Measurements from ENCODE around the gene MGLL.

MGLL gene

DNA sequence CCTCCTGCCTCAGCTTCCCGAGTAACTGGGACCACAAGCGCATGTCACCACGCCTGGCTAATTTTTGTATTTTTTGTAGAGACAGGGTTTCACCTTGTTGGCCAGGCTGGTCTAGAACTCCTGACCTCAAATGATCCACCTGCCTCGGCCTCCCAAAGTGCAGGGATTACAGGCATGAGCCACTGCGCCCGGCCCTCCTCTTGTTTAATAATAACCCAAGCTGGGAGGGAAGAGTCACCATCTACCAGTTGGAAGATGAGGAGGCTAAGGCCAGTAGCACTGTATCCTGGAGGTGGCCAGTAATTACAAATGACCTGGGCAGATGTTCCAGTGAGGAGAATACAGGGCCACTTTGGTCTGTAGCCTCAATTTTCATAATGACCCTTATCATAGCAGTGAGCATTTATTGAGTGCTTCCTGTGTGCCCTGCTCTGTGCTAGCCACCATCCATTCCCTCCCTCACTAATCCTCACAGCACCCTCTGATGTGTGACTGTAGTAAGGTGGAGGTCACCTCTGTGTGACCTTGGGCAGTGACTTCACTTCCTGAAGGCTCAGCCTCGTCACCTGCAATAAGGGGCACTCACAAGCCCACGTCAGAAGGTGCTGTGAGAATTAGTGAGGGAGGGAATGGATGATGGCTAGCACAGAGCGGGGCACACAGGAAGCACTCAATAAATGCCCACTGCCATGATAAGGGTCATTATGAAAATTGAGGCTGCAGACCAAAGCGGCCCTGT is 85.3 kb downstream of the MGLL start:
- no peak for DNase-seq

DNA sequence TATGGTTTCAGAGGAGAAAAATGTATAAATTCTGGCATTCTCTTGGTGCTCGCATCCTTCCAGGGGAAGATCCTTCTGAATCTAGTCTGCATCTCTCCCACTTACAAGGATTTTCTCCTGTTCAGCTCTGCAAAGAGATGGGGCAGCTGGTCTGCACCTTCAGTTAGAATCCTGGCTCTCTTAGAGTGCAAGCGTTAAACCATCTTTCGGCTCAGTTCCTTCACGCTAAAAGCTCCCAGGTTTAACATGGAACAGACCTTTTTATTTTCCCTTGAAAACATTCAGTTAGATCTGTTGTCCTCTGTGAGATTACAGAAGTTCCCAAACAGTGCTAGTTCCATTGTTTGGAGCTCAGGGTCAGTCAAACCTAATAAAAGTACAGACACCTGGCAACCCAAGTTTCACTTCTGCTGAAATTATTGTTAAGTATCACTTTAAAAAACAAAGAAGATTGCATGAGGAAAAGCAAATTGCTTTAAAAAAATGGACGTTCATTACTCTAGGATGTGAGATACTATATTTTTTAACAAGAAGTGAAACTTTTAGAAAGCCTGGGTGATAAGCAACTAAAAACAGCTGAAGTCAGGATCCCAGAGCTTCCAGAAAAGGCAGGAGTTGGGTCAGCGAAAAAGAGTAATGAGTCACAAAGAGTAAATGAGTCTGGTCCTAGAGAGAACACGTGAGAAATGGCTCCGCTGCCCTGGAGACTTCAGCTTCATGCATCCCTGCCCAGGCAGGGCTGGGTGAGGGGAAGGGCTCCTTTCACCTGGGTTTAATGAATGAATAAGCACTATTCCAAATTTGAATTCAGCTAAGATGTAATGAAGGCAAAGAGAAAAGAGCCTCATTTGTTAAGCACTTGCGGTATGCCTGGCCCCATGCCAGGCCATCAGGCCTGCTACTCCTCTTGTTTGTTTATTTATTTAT is 86.3 kb downstream of the MGLL start:
- no peak for DNase-seq

DNA sequence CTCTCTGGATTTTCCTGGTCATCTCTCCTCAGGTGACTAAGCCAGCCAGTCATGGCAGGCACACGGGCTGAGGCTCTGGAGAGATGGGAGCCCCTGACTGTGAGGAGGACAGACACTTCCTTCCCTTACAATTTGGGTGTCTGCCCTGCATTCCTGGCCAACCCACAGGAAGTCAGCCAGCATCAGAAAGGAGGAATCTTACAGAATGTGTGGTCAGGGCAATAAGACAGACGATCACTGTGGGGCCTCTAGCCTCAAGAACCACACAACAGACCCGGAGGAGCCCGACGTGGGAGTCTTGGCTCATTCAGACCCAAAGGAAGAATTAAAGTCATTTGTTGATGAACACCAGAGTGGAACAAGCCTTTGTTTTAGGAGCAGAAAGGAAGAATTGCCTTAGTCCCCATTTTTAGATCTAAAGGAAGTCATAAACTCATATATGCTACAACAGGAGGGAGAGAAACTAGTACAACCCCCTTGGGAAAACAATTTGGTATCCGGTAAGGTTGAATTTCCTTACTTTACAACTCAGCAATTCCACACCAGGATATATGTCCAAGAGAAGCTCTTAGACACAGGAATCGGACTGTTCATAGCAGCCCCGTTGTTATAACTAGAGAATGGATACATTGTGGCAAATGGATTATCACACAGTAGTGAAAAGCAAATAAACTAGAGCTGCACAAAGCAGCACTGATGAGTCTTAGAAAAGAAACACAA is 87.4 kb downstream of the MGLL start:
- DNase-seq, result no peak

DNA sequence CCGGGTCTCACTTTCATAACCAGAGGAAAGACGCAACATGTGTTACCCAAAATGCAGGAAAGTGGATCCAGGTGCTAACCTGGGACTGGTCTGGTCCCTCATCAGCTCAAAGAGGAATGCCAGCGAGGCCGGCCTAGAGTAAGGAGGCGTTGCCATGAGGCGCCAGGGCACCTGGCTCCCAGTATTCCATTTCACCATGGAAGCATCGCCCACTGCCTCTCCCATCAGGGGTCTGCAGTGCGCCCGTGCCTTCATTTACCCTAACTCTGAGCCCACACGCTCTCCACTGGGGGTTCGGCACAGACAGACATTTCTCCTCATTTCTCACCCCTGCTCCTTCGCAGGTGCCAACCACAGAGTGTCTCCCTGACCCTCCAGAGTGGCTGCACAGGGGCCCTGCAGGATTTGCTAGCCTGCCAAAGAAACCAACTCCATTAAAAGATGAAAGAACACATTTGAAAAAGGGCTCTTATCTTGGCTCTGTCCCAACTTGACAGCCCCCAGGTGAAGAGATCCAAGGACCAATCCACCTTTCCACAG is 88.1 kb downstream of the MGLL start:
- DNase-seq, result no peak

DNA sequence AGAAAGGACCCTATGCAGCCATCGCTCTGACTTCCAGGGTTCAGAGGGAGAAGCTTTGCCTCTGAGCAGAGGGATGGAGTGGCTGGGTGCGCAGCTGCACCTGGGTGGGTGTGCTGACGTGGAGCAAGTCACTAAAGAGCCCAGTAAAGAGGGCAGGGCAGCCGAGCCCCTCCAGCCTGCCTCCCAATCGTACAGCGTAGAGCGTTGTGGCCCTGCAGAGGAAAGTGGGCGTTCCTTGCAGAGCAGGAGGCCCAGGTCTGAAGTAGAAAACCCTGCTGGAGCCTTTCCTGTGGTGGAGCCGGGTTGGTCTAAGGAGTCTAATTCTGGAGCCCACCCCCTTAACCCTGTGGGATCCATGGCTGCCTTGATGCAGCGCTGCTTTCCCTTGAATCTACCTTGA is 88.5 kb downstream of the MGLL start:
- no peak for DNase-seq

DNA sequence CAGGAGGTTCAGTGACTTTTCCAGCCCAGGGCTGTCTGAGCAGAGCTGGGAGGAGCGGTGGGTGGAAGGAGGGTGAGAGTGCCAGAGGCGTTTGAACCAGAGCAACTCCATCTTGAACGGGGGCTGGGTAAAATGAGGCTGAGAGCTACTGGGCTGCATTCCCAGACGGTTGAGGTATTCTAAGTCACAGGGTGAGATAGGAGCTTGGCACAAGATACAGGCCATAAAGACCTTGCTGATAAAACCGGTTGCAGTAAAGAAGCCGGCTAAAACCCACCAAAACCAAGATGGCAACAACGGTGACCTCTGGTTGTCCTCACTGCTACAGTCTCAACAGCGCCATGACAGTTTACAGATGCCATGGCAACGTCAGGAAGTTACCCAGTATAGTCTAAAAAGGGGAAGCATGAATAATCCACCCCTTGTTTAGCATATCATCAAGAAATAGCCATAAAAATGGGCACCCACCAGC is 89.4 kb downstream of the MGLL start:
- DNase-seq, result no peak

DNA sequence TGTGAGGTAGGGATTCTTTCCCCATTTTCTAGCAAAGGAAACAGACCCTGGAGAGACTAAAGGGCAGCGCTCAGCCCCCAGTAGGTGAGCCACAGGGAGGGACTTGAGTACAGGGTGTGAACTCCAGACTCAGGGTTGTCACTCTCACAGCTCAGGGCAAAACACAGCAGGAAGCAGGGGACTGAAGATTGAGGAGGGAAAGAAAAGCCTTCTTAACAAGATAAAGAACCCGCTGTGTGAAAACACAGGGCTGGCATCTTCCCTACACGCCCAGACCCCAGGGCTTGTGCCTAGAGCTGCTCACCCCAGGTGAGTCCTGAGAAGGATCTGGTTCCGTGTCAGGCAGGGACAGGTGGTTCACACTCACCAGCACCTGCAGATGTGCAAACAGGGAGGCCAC is 90.0 kb downstream of the MGLL start:
- DNase-seq, result no peak

DNA sequence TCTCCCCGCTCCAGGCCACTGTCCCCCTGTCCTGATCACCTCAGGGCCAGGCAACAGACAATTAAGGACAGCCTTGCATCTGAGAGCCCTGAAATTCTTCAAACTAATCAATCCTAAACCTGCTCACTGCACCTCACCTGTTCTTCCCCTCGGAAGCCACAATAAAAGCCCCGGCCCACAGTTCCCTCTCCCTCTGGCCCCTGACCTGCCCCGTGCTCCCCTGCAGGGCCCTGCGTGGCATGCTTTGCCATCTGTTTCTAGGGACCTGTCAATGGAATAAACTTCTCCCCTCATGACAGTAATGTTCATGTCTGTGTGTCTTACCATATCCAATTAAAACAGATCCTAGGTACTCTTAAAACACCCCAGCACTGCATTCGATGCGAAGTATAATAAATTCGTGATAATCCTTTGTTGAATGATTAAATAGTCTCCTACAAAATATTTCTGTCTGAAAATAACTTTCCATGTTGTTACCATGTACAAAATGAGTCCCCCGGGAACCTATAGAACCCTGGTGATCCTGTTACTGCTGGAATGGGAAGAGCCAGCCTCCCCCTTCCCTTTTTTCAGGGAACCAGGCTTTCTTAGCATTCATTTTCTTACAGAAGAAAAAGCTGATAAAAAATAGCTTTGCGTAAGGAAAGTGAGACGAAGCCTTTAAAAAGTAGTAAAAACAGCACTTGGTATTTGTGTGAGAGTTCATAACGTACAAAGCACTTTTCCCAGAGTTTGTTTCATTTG is 90.6 kb downstream of the MGLL start:
- DNase-seq, result no peak

DNA sequence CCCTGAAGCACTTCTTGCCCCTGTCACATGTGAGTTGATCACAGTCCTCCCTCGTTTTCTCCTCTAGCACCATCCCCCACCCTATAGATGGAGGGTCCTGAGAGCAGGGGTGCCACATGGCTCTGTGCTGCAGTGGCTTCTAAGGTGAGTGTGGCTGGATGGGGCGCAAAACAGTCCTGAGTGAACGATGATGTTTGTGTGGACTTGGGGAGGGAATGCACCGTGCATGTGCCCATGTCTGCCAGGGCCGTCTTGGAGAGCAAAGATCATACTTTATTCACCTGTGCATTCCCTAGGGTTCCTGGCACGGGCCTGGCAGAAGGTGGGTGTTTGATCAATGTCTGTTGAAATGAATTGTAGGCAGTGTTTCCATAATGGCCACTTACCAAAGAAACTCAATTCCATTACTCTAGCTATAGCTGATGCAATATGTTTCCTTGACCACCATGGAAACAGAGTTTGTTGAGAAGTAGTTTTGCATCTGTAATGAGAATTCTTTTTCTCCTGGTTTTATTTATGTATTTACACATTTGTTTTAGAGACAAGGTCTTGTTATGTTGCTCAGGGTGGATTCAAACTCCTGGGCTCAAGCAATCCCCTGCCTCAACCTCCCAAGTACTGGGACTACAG is 91.5 kb downstream of the MGLL start:
- no peak for DNase-seq

DNA sequence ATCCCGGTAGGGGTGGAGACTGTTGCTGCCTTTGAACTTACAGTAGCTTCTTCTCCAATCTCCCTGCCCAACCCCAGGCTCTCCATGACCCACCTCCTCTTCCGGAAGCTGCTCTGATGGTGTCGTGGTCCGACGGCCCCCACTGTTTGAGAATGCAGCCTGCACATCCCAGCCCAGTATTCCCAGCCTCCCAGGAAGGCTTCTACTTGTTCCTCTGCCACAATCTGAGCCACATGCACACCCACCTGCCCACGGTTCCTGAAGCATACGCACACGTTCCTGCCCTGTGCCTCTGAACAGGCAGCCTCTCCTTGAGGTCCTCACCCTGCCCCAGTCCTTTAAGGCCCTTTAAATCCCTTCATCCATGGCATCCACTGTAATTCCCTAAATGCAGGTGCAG is 92.1 kb downstream of the MGLL start:
- DNase-seq, result no peak

DNA sequence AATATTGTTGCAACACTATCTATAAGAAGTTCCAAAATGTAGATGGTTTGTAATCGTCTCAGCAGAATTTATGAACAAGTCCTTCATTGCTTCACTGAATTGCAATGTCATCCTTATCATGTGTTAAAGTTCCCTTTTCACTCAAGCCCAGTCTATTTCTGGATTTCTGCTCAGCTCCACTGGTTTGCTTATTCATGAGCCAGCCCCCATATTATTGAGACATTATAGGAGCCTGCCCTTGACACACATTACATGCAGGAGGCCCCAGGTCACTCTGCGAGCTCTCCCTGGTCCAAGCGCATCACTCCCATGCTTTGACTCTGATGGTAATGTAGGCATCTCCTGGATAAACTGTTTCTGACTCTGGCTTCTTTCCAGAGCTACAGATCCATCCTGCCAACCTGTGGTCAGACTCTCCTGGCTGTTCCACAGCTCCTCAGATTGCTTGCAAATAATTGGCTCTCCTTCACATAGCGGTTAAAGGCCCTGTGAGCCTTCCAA is 92.7 kb downstream of the MGLL start:
- DNase-seq, result no peak

DNA sequence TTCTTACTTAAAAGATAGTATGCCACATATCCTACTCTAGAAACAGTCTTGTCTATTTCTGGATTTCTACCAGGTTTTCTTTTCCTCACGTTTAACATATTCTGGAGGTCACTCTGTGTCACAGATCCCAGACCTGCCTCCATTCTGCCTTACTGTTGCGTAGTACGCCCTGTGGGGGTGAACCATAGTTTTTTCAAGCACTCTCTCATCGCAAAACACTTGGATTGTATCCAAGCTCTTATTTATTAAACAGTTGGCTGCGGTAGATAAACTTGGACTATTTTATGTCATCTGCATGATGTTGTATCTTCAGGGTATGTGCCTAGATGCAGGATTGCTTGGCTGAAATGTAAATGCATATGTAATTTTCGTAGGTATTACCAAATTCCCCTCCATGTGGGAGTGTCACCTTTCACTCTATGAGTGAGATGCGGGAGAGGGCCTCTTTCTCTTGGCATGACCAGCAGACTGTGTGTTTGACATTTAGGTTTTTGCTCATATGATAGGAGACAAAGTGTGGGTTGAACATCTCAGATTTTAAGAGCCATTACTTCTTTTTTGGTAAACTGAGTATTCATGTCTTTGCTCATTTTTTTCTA is 93.8 kb downstream of the MGLL start:
- DNase-seq, result no peak

DNA sequence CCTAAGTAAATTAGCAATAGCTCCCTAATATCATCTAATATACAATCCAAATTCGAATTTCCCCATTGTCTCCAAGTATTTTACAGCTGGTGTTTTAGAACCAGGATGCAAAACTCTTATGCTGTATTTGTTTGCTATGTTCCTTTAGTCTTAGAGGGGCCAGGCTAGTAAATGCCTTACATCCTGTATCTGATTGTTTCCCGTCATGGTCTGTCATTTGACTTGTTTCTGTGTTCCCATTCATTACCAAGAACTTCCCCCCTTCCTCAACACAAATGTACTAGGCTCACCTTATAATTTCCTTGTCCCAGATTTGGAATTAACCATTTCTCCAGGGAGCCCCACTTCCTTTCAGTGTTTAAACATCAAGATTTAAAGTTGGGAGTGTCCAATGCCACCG is 95.4 kb downstream of the MGLL start:
- DNase-seq, result no peak

DNA sequence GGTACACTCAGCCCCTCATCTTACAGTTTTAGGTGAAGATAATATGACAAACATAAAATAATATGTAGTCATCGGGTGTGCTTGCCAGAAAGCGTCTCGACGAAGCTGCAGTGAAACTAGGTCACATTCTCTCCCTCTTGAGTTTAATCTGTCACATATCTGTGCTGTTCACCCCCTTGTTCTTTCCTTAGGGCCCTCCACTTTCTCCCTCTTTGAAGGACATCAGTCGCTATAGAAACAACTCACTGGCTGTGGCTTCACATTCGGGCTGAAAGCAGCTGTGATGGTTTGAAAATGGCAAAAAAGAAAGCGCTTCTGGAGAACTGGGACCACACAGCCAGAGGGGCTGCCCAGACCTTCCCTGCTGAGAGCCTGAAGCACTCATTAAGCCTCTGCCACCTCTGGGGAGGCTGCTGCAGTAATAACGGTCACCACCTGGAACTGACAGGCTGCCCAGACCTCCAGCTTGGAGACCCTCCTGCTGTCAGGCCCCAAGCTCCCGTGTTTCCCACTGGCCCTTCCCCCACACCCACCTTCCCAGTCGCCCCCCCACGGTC is 99.2 kb downstream of the MGLL start:
- DNase-seq, result no peak

DNA sequence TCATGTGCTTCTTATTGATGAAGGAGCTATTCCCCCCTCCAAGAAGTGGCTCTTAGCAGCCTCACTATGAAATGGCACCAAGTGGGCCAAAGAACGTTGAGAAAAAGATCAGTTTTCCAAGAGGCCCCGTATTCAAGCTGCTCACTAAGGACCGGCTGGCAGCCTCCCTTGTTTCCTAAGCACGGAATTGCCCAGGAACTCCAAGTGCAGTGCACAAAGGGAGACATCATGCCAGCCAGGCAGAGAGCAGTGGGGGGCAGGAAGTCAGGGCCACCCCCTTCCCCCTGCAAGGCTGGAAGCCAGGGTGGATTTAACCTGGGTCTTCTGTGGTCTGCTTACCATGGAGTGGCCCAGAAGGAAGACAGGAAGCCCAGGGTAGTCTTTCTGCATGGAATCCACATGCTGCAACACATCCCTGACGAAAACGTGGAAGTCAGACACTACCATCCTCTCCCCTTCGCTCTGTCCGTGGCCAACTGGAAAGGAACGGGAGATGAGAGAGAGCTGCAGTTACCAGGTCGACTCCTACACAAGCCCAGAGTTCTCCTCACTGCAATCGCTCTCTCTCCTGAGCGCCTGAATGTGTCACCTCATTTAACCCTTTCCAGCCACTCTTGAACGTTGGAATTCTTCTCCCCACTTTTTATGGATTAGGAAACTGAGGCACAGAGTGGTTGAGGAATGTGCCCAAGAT is 100.1 kb downstream of the MGLL start:
- DNase-seq, result no peak

DNA sequence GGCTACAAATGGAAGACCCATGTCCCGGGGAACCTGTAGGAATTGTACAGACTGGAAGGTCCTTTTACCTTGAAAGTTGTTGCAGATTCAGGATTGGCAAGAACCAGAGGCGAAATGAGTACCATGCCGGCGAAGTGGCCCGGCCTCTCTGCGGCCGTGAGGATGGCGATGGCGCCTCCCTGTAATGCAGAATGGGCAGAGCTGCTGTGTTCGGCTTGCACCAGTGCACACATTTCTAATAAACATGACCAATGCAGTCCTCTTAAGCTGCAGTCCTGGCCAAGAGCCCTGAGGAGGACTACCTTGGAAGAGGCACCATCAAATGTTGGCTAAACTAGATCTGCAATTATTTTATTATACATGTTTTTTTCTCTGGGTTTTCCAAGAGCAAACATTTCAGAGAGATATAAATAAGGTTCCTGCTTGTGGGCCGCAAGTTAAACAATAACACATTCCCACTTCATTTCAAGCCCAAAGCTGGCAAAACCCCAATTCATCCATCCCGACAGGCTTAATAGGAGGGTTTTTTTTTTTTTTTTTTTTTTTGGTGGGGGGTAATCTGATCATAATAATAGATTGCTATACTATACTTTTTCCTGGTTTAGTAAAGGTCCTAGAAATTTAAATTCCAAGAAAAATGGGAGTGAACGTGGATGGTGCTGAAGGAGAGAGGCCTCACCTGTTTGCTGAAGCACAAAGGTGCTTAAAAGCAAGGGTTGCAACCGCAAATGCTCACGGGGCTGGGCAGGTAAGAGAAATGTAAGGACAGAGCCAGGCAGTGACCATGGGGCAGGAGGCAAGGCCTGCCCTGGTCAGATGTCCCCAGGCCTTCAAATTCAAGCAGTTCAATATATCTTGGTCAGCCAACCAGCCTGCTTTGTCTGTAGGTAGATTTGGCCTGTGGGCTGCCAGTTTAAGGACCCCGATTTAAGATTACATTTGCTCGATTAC is 101.1 kb downstream of the MGLL start:
- no peak for DNase-seq

DNA sequence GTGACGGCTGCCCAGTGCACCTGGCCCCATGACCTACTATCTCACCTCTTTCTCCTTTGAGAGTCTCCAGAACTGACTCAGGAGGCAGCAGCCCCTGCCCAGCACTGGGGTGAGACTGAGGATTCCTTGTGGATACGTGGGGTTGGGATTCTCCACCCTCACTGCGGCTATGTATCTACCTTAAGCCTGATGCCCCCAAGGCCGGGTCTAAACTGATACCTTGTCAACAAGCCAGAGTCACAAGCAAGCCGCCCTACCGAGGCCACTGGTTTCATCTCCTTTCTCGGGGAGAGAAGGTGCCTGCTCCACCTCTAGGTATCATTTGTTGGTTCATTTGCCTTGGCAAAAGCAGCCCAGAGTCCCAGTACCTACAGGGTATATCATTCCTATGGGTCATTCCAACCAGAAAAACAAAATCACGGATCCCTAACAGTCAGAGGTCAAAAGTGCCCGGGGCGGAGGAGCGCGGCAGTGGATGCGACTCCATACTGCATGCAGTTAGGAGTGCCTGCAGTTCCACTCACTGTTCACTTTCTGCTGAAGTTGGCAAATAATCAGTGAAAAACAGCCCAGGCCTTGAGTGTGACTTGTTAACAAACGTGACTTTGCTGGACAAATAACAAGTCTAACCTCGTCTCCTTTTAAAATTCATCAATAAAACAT is 102.0 kb downstream of the MGLL start:
- DNase-seq, result no peak

DNA sequence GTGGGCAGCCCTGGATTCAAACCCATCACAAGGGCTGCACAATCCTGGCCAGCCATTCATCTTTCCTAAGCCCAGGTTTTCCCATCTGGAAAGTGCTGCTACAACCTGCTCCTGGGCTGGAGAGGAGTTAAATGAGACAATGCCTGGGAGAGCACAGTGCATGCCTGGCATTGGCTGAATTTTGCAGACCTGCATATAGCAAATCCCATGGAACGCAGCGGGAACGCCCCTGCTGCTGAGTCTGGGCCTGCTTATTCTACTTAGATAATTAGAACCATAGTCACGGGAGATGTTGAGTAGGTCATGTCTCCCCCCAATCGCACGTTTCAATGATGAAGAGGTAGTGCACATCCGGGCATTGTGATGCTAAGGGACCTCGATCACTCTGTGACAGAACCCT is 102.9 kb downstream of the MGLL start:
- DNase-seq, result no peak

DNA sequence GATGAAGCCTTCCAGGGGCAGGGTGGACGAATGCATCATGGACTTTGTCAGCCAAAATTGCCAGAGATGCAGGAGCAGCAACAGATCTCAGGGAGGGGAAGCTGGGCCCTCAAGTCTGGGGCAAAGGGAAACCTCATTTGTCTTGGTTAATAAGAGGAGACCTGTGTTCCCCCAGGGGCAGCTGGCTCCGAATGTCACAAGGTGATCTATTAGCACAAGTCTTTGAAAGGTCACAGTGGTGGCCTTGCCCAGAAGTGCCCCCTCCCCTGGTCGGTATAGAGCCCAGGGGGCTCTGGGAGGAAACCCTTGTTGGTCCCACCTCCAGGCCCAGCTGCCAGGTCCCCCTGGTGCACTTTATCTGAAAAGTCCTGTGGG is 103.4 kb downstream of the MGLL start:
- no peak for DNase-seq

All from stimulated activated CD8-positive, alpha-beta memory T cell treated with anti-CD3 and anti-CD28 coated beads, Interleukin-4, amount 100 ng/mL, for 48 hours (primary cell).